KOPT-K1 (cell line): ENCODE results near the gene MYH7.
"Not testable (repeated sequence)": the region's sequence is repeated elsewhere in the genome, so short reads cannot be mapped to it uniquely, and the experiment has no call there.

ENCODE experiments used
- H3K27ac ChIP-seq: fragments of 200-600 bp; sonication (generic); 2 replicates; pipeline ENCODE4 v1.5.1; 2016; ENCODE audit warnings: antibody characterized with exemption, mild to moderate bottlenecking, low read depth, low read length; ENCODE audit not compliant: poor library complexity, severe bottlenecking
- H3K36me3 ChIP-seq: fragments of 200-600 bp; sonication (generic); 2 replicates; pipeline ENCODE4 v1.5.1; 2017; ENCODE audit warnings: antibody characterized with exemption, mild to moderate bottlenecking, low read length, moderate library complexity; ENCODE audit not compliant: insufficient read depth
- H3K9me3 ChIP-seq: fragments of 200-600 bp; sonication (generic); 2 replicates; pipeline ENCODE4 v1.5.1; 2017; ENCODE audit warnings: antibody characterized with exemption, low read length, mild to moderate bottlenecking; ENCODE audit not compliant: insufficient read depth, poor library complexity, severe bottlenecking

MYH7 gene

GRCh38 chr14:23457587-23458445, 22.4 kb upstream of the MYH7 start:
- Histone ChIP-seq H3K27ac (no peak overlapping the region), H3K36me3 (no peaks in the 10 kb centered on the region), H3K9me3 (no peaks in the 10 kb centered on the region)

GRCh38 chr14:23456883-23457586, 21.6 kb upstream of the MYH7 start:
- not testable (repeated sequence) for H3K27ac ChIP-seq, H3K9me3 ChIP-seq, H3K36me3 ChIP-seq

GRCh38 chr14:23454445-23454856, 19.0 kb upstream of the MYH7 start:
- Histone ChIP-seq H3K9me3 (peaks cover 3% of the 10 kb centered on the region), H3K27ac (no peak overlapping the region), H3K36me3 (no peaks in the 10 kb centered on the region)

GRCh38 chr14:23452237-23452636, 16.8 kb upstream of the MYH7 start:
- Histone ChIP-seq H3K27ac (no peak overlapping the region), H3K9me3 (peaks cover 3% of the 10 kb centered on the region), H3K36me3 (no peaks in the 10 kb centered on the region)

- Histone ChIP-seq H3K9me3 (peaks cover 3% of the 10 kb centered on the region), H3K27ac (no peak overlapping the region), H3K36me3 (no peaks in the 10 kb centered on the region)
These were observed 14.9 kb upstream of the MYH7 start for GRCh38 chr14:23450379-23450778.

GRCh38 chr14:23449314-23449713, 13.9 kb upstream of the MYH7 start:
- peaks cover 3% of the 10 kb centered on the region for H3K9me3 ChIP-seq
- H3K27ac ChIP-seq, result no peak overlapping the region
- no peaks in the 10 kb centered on the region for H3K36me3 ChIP-seq

- Histone ChIP-seq H3K27ac (no peak overlapping the region), H3K36me3 (no peaks in the 10 kb centered on the region), H3K9me3 (peaks cover 3% of the 10 kb centered on the region)
These were observed 12.2 kb upstream of the MYH7 start for GRCh38 chr14:23447361-23448350.

- no peaks in the 10 kb centered on the region for H3K36me3 ChIP-seq
- no peaks in the 10 kb centered on the region for H3K9me3 ChIP-seq
- no peak overlapping the region for H3K27ac ChIP-seq
These were observed 10.9 kb upstream of the MYH7 start for GRCh38 chr14:23446291-23446851.

GRCh38 chr14:23445773-23446172, 10.3 kb upstream of the MYH7 start:
- H3K27ac ChIP-seq, result no peak overlapping the region
- H3K36me3 ChIP-seq, result no peaks in the 10 kb centered on the region
- no peaks in the 10 kb centered on the region for H3K9me3 ChIP-seq

- Histone ChIP-seq H3K36me3 (no peaks in the 10 kb centered on the region), H3K27ac (no peak overlapping the region), H3K9me3 (no peaks in the 10 kb centered on the region)
These were observed 8.9 kb upstream of the MYH7 start for GRCh38 chr14:23444314-23444713.

- Histone ChIP-seq H3K36me3 (no peaks in the 10 kb centered on the region), H3K27ac (no peak overlapping the region)
These were observed 8.4 kb upstream of the MYH7 start for GRCh38 chr14:23443881-23444280.

GRCh38 chr14:23443411-23443812, 8.0 kb upstream of the MYH7 start:
- no peaks in the 10 kb centered on the region for H3K36me3 ChIP-seq
- no peaks in the 10 kb centered on the region for H3K9me3 ChIP-seq
- H3K27ac ChIP-seq, result no peak overlapping the region

More at GRCh38 chr14:23443881-23444280, 8.4 kb upstream of the MYH7 start:
- H3K9me3 ChIP-seq, result no peaks in the 10 kb centered on the region

- no peaks in the 10 kb centered on the region for H3K36me3 ChIP-seq
- no peaks in the 10 kb centered on the region for H3K9me3 ChIP-seq
- no peak overlapping the region for H3K27ac ChIP-seq
These were observed 7.4 kb upstream of the MYH7 start for GRCh38 chr14:23442721-23443356.

- Histone ChIP-seq H3K36me3 (no peaks in the 10 kb centered on the region), H3K27ac (no peak overlapping the region), H3K9me3 (no peaks in the 10 kb centered on the region)
These were observed 5.6 kb upstream of the MYH7 start for GRCh38 chr14:23441076-23441475.
